Measurements from ENCODE around the gene MSH5.

MSH5 gene

DNA sequence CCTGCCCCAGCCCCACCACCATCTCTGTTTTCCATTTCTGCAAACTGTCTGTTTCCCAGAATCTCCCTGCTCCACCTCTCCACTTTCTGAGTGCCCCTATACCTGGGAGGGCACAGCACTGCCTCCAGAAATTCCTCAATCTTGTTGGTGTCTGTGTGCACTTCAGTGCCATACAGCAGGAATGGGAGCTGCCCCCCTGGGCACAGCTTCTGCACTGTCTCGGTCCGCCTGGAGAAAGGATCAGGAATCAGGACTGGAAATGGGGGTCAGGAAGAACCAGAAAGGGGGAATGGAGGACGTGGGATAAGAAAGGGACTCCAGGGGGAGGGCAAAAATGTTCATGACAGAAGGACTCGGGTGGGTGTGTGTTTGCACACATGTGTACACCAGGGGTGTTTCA, 6.1 kb upstream of the MSH5 start:
- peak overlapping the region; percentile 92 to 100 for H3K4me3 ChIP-seq (ENCODE audit: low read depth in 1 of 2, low read length in 2 of 2)
- H3K4me1 ChIP-seq (ENCODE audit: control insufficient read depth in 1 of 2, insufficient read depth in 2 of 2, low read length in 2 of 2) = peaks cover 4 to 44% of the 10 kb centered on the region in 2 donors
- H3K27me3 ChIP-seq (ENCODE audit: low read depth, low read length) = no peaks in the 10 kb centered on the region
- peaks cover 35 to 47% of the 10 kb centered on the region in 2 donors for H3K36me3 ChIP-seq (ENCODE audit: control insufficient read depth in 1 of 2, insufficient read depth in 2 of 2, low read length in 2 of 2)
- no peaks in the 10 kb centered on the region for H3K9me3 ChIP-seq (ENCODE audit: control insufficient read depth in 1 of 2, low read length in 2 of 2)
- peak overlapping the region; percentile 100 for H3K27ac ChIP-seq (ENCODE audit: low read length)

DNA sequence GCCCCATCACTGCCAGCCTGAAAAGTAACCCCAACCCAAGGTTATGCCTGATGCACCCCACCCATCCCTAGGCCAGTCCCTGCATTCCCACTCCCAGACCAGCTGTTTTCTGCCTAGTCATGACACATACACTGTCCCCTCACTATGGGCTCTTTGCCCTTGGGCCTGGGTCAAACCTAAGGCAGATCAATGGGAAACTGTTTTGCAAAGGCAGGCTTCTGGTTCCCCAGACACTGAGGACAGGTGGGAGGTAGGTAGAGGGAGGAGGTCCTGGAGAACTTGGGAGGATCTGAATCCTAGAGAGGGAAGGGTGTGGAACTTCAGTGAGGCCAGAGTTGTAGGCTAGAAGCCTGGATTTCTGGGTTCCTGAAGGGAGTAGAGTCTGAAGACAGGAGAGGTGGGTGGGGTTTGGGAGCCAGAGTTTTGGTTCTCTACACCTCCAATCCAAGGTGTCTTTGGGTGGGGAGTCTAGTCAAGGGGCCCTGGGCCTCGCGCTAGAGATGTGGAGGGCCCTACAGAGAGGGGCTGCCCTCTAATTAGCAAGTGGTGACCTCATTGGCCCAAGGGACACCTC, 5.5 kb upstream of the MSH5 start:
- Histone ChIP-seq H3K4me3 (ENCODE audit: low read depth in 1 of 2, low read length in 2 of 2) (peak overlapping the region; percentile 92 to 100), H3K27ac (ENCODE audit: low read length) (peak overlapping the region; percentile 100), H3K27me3 (ENCODE audit: low read depth, low read length) (no peaks in the 10 kb centered on the region), H3K4me1 (ENCODE audit: control insufficient read depth in 1 of 2, insufficient read depth in 2 of 2, low read length in 2 of 2) (peaks cover 4 to 41% of the 10 kb centered on the region in 2 donors), H3K9me3 (ENCODE audit: control insufficient read depth in 1 of 2, low read length in 2 of 2) (no peaks in the 10 kb centered on the region), H3K36me3 (ENCODE audit: control insufficient read depth in 1 of 2, insufficient read depth in 2 of 2, low read length in 2 of 2) (peaks cover 35 to 47% of the 10 kb centered on the region in 2 donors)

GRCh38 chr6:31734821-31735406, 4.9 kb upstream of the MSH5 start:
- Histone ChIP-seq H3K4me3 (ENCODE audit: low read depth in 1 of 2, low read length in 2 of 2) (peak overlapping the region; percentile 92 to 100), H3K27ac (ENCODE audit: low read length) (peak overlapping the region; percentile 100), H3K36me3 (ENCODE audit: control insufficient read depth in 1 of 2, insufficient read depth in 2 of 2, low read length in 2 of 2) (peaks cover 35 to 47% of the 10 kb centered on the region in 2 donors), H3K9me3 (ENCODE audit: control insufficient read depth in 1 of 2, low read length in 2 of 2) (no peaks in the 10 kb centered on the region), H3K27me3 (ENCODE audit: low read depth, low read length) (no peaks in the 10 kb centered on the region), H3K4me1 (ENCODE audit: control insufficient read depth in 1 of 2, insufficient read depth in 2 of 2, low read length in 2 of 2) (peaks cover 4 to 41% of the 10 kb centered on the region in 2 donors)

DNA sequence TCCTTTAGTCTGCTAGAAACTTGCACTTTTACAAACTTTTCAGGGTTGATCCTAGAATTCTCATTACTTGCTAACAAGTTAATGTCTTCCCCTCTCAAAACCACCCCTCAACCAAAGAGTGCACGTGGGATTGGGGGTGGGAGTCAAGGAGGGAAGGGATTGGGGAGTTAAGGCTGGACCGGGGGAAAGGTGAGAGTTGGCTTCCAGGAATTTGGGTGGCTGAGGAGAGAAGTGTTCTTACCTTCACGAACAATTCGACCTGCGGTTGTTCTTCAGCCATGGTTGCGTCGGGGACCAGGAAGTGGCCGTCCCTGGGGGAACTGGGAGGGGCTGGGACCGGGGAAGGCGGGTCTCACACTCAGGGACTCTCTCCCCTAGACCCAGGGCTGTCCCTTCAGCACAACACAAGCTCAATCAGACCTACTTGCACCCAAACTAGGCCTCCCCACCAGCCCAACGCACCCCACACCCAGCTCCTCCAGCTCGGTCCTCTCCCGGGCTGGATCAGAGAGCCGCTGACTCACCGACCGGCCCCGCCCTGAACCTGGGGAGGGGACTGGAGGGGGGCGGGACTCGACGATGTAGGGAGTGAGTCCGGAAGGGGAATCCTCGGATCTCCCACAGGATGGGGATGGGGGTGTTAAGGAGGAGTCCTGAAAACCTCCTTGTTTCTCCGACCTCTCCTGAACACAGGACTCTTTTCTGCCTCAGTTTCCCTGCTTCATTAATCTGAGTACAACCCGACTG, 3.6 kb upstream of the MSH5 start, which contains the start of gene CLIC1:
TSS of gene CLIC1 (minus strand) at position 510 of the 747 bp plus-strand sequence. CDS start at position 280, 230 bp downstream.
- Histone ChIP-seq H3K4me1 (ENCODE audit: control insufficient read depth in 1 of 2, insufficient read depth in 2 of 2, low read length in 2 of 2) (peaks cover 4 to 40% of the 10 kb centered on the region in 2 donors), H3K27me3 (ENCODE audit: low read depth, low read length) (no peaks in the 10 kb centered on the region), H3K9me3 (ENCODE audit: control insufficient read depth in 1 of 2, low read length in 2 of 2) (no peaks in the 10 kb centered on the region), H3K36me3 (ENCODE audit: control insufficient read depth in 1 of 2, insufficient read depth in 2 of 2, low read length in 2 of 2) (peaks cover 29 to 42% of the 10 kb centered on the region in 2 donors), H3K27ac (ENCODE audit: low read length) (peak within 1 kb of the TSS; percentile 100), H3K4me3 (ENCODE audit: low read depth in 1 of 2, low read length in 2 of 2) (peak within 1 kb of the TSS; percentile 92 to 100)

GRCh38 chr6:31736768-31737314, 3.0 kb upstream of the MSH5 start:
- no peaks in the 10 kb centered on the region for H3K27me3 ChIP-seq (ENCODE audit: low read depth, low read length)
- no peaks in the 10 kb centered on the region for H3K9me3 ChIP-seq (ENCODE audit: control insufficient read depth in 1 of 2, low read length in 2 of 2)
- peaks cover 23 to 39% of the 10 kb centered on the region in 2 donors for H3K36me3 ChIP-seq (ENCODE audit: control insufficient read depth in 1 of 2, insufficient read depth in 2 of 2, low read length in 2 of 2)
- peak overlapping the region; percentile 92 to 100 for H3K4me3 ChIP-seq (ENCODE audit: low read depth in 1 of 2, low read length in 2 of 2)
- H3K4me1 ChIP-seq (ENCODE audit: control insufficient read depth in 1 of 2, insufficient read depth in 2 of 2, low read length in 2 of 2) = peaks cover 4 to 38% of the 10 kb centered on the region in 2 donors
- H3K27ac ChIP-seq (ENCODE audit: low read length) = peak overlapping the region; percentile 100

- no peaks in the 10 kb centered on the region for H3K9me3 ChIP-seq (ENCODE audit: control insufficient read depth in 1 of 2, low read length in 2 of 2)
- no peaks in the 10 kb centered on the region for H3K27me3 ChIP-seq (ENCODE audit: low read depth, low read length)
- H3K27ac ChIP-seq (ENCODE audit: low read length) = peak overlapping the region; percentile 100
- peak overlapping the region; percentile 27 to 92 for H3K4me3 ChIP-seq (ENCODE audit: low read depth in 1 of 2, low read length in 2 of 2)
- peaks cover 4 to 32% of the 10 kb centered on the region in 2 donors for H3K4me1 ChIP-seq (ENCODE audit: control insufficient read depth in 1 of 2, insufficient read depth in 2 of 2, low read length in 2 of 2)
- H3K36me3 ChIP-seq (ENCODE audit: control insufficient read depth in 1 of 2, insufficient read depth in 2 of 2, low read length in 2 of 2) = peaks cover 16 to 35% of the 10 kb centered on the region in 2 donors
Observed at GRCh38 chr6:31737315-31737990, 2.4 kb upstream of the MSH5 start.

DNA sequence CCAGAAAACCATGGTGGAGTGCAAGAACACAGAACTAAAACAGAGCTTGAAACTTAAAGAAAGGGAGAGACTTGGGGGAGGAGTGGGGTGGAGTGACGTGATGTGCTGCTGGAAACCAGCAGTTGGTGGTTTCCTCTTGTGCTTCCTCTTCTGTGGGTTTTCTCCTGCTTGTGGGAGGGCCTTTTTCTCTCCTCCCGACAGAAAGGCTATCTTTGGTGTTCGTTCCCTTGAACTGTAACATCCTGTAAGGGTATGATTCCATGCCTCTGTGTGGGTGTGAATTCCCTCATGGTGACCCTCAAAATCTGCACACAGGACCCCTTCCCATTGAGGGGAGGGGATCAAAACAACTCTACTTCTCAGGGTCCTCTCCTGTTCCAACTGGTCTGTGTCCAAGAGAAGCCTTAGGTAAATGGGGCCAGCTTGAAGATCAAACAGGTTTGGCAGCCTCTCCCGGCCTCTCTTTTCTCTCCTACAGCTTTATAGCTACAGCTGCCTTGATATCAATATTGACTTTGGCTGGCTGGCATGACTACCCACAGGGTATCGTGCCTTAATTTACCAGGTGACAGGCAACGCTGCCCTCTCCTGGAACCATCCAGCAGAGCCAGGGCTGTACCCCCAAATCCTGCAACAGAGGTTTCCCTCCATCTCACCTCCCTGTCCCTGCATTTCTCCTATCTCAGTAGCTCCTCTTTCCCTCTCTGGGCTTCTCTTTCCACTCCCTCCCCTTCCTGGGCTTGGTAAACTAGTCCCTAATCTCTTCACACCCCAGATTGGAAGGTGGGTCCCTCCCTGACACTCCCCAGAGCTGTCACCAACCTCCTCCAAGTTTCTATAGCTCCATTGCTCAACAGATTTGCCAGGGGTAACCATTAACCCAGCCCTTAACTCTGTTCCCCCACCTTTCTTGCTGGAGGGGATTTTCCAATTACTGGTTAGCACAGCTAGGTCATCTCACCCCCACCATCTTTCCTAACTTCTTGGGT, 1.5 kb upstream of the MSH5 start:
- peaks cover 4 to 28% of the 10 kb centered on the region in 2 donors for H3K4me1 ChIP-seq (ENCODE audit: control insufficient read depth in 1 of 2, insufficient read depth in 2 of 2, low read length in 2 of 2)
- H3K36me3 ChIP-seq (ENCODE audit: control insufficient read depth in 1 of 2, insufficient read depth in 2 of 2, low read length in 2 of 2) = peaks cover 12 to 28% of the 10 kb centered on the region in 2 donors
- peak overlapping the region; percentile 19 to 27 for H3K4me3 ChIP-seq (ENCODE audit: low read depth in 1 of 2, low read length in 2 of 2)
- H3K9me3 ChIP-seq (ENCODE audit: control insufficient read depth in 1 of 2, low read length in 2 of 2) = no peaks in the 10 kb centered on the region
- no peaks in the 10 kb centered on the region for H3K27me3 ChIP-seq (ENCODE audit: low read depth, low read length)
- H3K27ac ChIP-seq (ENCODE audit: low read length) = peak overlapping the region; percentile 100

DNA sequence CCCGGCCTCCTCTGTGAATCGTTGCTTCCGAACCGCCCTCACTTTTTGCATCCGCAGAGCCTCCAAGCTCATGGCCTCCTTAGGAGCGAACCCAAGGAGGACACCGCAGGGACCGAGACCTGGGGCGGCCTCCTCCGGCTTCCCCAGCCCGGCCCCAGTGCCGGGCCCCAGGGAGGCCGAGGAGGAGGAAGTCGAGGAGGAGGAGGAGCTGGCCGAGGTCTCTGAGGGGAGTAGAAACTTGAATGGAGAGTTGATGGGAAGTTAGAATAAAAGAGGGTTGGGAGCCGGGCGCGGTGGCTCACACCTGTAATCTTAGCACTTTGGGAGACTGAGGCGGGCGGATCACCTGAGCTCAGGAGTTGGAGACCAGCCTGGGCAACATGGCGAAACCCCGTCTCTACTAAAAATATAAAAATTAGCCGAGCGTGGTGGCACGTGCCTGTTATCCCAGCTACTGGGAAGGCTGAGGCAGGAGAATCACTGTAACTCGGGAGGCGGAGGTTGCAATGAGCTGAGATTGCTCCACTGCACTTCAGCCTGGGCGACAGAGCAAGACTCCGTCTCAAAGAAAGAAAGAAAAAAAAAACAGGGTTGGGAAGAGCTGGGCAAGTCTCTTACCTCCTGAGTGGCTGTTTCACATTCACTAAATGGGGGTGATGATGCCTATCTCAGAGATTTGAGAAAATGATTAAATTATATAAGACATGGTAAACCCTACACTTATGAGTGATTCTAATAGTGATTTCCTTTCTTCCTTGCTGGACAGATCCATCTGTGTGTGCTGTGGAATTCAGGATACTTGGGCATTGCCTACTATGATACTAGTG, 805 bp downstream of the MSH5 start:
- H3K36me3 ChIP-seq (ENCODE audit: control insufficient read depth in 1 of 2, insufficient read depth in 2 of 2, low read length in 2 of 2) = peaks cover 0 to 10% of the 10 kb centered on the region in 2 donors
- H3K27me3 ChIP-seq (ENCODE audit: low read depth, low read length) = no peaks in the 10 kb centered on the region
- H3K4me1 ChIP-seq (ENCODE audit: control insufficient read depth in 1 of 2, insufficient read depth in 2 of 2, low read length in 2 of 2) = peaks cover 0 to 12% of the 10 kb centered on the region in 2 donors
- H3K9me3 ChIP-seq (ENCODE audit: control insufficient read depth in 1 of 2, low read length in 2 of 2) = no peaks in the 10 kb centered on the region
- peak overlapping the region; percentile 68 to 94 for H3K4me3 ChIP-seq (ENCODE audit: low read depth in 1 of 2, low read length in 2 of 2)
- peak overlapping the region; percentile 84 for H3K27ac ChIP-seq (ENCODE audit: low read length)

- peaks cover 0 to 3% of the 10 kb centered on the region in 2 donors for H3K36me3 ChIP-seq (ENCODE audit: control insufficient read depth in 1 of 2, insufficient read depth in 2 of 2, low read length in 2 of 2)
- H3K27me3 ChIP-seq (ENCODE audit: low read depth, low read length) = no peaks in the 10 kb centered on the region
- no peak overlapping the region for H3K4me3 ChIP-seq (ENCODE audit: low read depth in 1 of 2, low read length in 2 of 2)
- H3K9me3 ChIP-seq (ENCODE audit: control insufficient read depth in 1 of 2, low read length in 2 of 2) = no peaks in the 10 kb centered on the region
- peaks cover 0 to 9% of the 10 kb centered on the region in 2 donors for H3K4me1 ChIP-seq (ENCODE audit: control insufficient read depth in 1 of 2, insufficient read depth in 2 of 2, low read length in 2 of 2)
- no peak overlapping the region for H3K27ac ChIP-seq (ENCODE audit: low read length)
Observed at GRCh38 chr6:31741815-31742214, 2.0 kb downstream of the MSH5 start.

Data from muscle layer of duodenum (tissue), 2 donors.